GM18861 (cell line): ENCODE results near the gene BMPER.

ENCODE experiments used
- ATAC-seq: cut with Tn5 transposase; IDR thresholded peaks from one replicate; pipeline ENCODE4 v1.9.1; 2021; ENCODE audit not compliant: unreplicated experiment

Gene BMPER

DNA sequence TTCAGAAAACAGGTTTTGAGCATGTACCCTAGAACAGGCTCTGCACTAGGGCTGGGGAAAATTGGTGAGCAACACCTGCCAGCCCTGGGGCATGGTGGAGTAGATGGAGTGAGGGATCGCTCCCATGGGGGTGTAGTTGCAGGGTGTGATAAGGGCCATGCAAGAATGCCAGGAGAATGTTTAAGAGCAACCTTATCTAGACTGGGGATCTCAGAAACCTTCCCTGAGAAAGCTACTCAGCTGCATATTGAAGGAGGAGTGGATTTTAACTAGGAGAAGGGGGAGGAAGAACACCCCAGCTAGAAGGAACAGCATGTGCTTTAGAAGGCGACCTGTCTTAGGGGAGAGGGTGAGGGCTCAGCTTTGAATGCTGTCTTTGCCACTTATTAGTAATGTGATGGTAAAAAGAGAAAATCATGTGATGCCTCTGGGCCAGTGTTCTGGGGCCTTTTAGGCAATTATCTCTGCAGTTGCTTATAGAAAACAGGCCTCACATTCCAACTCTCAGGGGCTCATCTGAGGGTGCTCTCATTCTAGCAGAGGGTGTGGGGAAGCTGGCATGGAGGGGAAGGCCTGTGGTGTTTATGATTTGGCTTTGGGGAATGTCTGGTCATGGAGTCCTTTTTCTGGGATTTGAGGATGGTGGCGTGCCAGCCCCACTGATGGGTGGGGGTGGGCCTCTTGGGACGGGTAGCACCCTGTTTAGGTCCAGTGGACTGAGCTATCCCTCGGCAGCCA is 225.4 kb downstream of the BMPER start:
- ATAC-seq: no peak

GRCh38 chr7:34131371-34131770 is 226.0 kb downstream of the BMPER start:
- no peak for ATAC-seq

DNA sequence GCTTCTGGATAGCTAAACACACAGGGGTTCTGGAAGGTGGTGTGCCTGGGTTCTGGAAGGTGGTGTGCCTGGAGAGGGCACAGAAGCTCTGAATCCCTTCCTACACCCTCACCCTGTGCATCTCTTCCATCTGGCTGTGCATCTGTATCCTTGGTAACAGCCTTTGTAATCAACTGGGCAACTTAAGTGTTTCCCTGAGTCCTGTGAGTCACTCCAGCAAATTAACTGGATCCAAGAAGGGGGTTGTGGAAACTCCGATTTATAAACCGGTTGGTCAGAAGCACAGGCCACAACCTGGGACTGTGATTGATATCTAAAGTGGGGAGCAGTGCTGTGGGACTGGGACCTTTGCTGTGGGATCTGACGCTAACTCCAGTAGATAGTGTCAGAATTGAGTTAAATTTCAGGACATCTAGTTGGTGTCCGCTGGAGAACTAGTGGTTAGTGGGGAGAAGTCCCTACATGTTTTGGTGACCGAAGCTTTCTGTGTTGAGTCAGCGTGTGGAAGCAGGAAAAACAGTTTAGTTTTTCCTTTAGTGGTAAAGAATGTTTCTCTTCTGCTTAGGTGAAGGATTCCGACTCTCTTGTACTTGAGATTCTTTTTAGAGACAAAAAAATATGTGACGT is 228.1 kb downstream of the BMPER start:
- no peak for ATAC-seq

DNA sequence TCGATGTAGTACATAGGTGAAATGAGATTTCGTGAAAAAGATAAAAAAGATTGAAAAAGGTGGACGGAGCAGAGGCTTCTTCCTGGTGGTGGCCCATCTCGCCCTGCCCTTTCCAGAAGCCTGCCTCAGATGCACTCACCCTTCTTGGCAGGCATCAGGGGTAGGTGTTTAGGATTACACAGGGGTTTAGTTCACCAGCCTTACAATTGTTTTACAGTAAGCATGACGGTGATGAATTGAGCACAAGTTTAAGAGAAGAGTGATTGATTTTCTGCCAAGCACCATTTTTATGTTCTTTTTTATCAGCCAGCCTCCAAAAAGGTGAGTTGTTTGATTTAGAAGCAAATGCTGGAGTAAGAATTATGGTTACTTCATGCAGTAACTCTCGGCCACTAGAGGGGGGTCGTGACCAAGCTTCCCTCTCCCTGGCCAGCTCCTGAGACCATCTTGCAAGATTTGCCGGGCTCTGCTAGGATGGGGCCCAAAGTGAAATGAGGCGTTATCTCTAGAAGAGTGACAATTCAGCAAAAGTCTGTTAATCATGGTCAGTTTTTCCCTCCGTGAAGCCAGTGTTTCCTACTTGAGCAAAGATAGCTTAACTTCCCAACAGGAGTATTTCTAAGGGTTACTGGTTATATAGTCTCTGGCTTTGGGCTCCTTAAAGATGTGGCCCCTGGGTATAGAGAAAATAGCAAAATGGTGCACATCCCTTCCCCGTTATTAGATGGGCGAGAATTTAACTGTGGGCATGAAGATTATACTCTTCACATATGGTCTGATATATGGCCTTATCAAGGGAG is 228.8 kb downstream of the BMPER start:
- ATAC-seq: no peak

DNA sequence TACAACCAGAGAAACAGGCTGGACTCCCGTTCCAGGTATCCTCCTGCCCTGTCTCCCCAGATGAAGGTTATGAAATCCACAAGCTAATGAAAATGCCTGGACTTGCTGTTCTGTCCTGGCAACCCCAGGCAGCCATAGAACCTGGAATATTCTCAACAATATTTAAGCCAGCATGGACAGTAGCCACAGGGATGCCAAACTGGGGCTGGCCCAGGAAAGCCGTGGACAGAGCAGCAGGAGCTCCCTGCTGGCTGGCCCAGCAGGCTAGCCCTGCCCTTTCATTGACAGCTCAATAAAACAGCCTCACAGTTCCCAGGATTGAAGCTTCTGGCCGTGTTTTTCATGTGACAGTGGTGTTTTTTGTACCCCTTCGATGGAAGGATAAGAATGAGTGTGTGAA is 230.6 kb downstream of the BMPER start:
- no peak for ATAC-seq

GRCh38 chr7:34136698-34137097 is 231.4 kb downstream of the BMPER start:
- ATAC-seq: no peak

GRCh38 chr7:34137176-34137575 is 231.8 kb downstream of the BMPER start:
- ATAC-seq: no peak

- no peak for ATAC-seq
These were observed 233.1 kb downstream of the BMPER start for GRCh38 chr7:34138483-34138882.

GRCh38 chr7:34139086-34139485 is 233.7 kb downstream of the BMPER start:
- no peak for ATAC-seq

GRCh38 chr7:34140066-34140465 is 234.7 kb downstream of the BMPER start:
- ATAC-seq: no peak

- ATAC-seq: no peak
These were observed 238.1 kb downstream of the BMPER start for GRCh38 chr7:34143402-34143801.

- no peak for ATAC-seq
These were observed 240.3 kb downstream of the BMPER start for GRCh38 chr7:34145603-34146002.

- ATAC-seq: no peak
These were observed 248.4 kb downstream of the BMPER start for GRCh38 chr7:34153656-34154270.

- no peak for ATAC-seq
These were observed 250.0 kb downstream of the BMPER start for GRCh38 chr7:34155220-34155908.

DNA sequence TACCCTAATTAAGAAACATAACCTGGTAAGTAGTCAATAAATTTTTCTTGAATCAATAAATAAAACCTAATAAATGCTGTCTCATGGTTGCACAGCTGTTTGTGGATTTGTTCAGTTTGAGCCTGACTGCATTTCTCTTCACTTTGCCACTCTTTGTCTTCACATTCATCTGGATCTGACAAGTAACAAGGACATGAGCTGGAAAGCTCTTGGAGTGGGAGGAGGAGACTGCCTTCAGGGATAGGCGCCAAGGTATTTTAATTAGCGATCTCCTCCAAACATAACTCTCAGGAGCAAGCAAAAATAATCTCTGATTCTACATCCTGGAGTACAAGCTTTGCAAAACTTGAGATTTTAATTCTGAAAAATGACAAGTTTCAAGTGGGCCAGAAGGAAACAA is 251.0 kb downstream of the BMPER start:
- no peak for ATAC-seq

- ATAC-seq: no peak
These were observed 251.8 kb downstream of the BMPER start for GRCh38 chr7:34157137-34157536.

GRCh38 chr7:34158368-34159153 is 253.2 kb downstream of the BMPER start:
- no peak for ATAC-seq

DNA sequence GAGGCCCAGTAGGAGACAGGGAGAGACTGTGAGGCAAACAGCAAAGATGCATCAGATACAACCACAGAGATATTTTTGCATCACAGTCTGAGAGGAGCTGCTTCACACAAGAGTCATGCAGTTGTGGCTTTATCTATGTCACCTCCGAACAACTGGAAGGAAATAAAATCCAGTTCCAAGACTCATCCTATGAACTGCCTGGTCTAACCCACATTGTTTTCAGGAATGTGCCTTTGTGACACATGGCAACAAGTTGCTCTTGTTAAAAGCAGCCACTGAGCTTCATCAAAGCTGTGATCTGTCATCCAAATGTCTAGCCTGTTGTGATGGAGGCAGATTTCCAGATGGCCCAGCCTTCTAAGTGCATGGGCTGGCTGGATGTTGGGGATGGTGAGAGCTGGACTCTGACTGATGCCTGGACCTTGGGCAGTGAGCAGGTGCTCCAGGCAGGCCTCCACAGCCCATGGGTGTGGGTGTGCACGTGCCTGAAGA is 255.0 kb downstream of the BMPER start:
- ATAC-seq: no peak

DNA sequence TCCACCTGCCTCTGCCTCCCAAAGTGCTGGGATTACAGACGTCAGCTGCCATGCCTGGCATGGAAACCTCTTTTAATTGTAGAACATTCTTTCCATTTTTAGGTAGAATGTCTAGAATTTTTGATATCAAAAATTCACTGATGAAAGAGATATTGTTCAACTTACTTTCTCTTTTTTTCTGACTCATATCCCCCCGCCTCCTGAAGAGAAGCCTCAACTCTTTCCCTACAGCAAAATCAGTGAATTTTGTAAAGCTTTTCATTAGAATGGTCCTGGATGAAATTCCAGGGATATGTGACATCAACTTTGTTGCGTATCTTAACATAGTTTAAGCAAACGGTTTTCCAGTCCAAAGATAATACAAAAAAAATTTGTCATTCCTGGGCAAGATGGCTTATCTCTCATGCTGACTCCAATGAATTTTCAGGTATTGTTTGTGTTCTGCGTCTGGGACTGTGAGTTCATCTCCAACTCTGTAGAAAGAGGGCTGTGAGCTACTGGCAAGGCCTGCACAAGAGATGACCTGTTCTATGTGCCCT is 256.8 kb downstream of the BMPER start:
- no peak for ATAC-seq

- no peak for ATAC-seq
These were observed 257.3 kb downstream of the BMPER start for GRCh38 chr7:34162677-34163076.
